Keratinocyte (primary cell): Measurements from ENCODE around the gene ANKFN1. TPM values are rescaled to one million over a fixed set of nuclear protein-coding genes. Genes with fewer than 3 reads are reported as not detected.

ENCODE experiments used
- DNase-seq: peaks from one replicate; pipeline ENCODE4 v3.0.0-alpha.2; 2011; ENCODE audit warnings: low read depth, missing footprints, low spot score
- FAIRE-seq: peaks from 2 replicates; lab custom pipeline; 2011; peaks lifted over from hg19 to GRCh38; lab: Jason Lieb, UNC
- H2AFZ ChIP-seq: 2 replicates; pipeline ENCODE4 v1.6.0; 2012; ENCODE audit warnings: low read length, control low read depth, inconsistent platforms; ENCODE audit not compliant: control insufficient read depth
- H3K27ac ChIP-seq: 2 replicates; pipeline ENCODE4 v1.5.1; 2011; ENCODE audit warnings: low read length; ENCODE audit not compliant: control insufficient read depth, insufficient read depth
- H3K27me3 ChIP-seq: 3 replicates; pipeline ENCODE4 v1.6.0; 2011; ENCODE audit warnings: low read length; ENCODE audit not compliant: control insufficient read depth, insufficient read depth; ENCODE audit errors: extremely low read depth
- H3K36me3 ChIP-seq, 2 experiments: 2 replicates in 1 of 2; 3 replicates in 1 of 2; pipeline ENCODE4 v1.5.1; 2011; ENCODE audit warnings: low read length in 2 of 2, mild to moderate bottlenecking in 1 of 2; ENCODE audit not compliant: control insufficient read depth in 2 of 2, insufficient read depth in 2 of 2; ENCODE audit errors: extremely low read depth in 1 of 2
- H3K4me1 ChIP-seq: 3 replicates; pipeline ENCODE4 v1.5.1; 2011; ENCODE audit warnings: low read length; ENCODE audit not compliant: control insufficient read depth, insufficient read depth; ENCODE audit errors: extremely low read depth
- H3K4me2 ChIP-seq: 3 replicates; pipeline ENCODE4 v1.6.0; 2011; ENCODE audit warnings: low read depth, low read length; ENCODE audit not compliant: control insufficient read depth, insufficient read depth; ENCODE audit errors: extremely low read depth
- H3K4me3 ChIP-seq, 3 experiments: fragments of 200-600 bp in 1 of 3; sonication (generic) in 1 of 3; 2 replicates in 2 of 3; 3 replicates in 1 of 3; pipeline ENCODE4 v1.5.1; 2011 to 2016; ENCODE audit warnings: low read length in 3 of 3, mild to moderate bottlenecking in 3 of 3, control low read depth in 2 of 3, inconsistent platforms in 1 of 3, low read depth in 1 of 3, mixed read lengths in 1 of 3, mixed run types in 1 of 3, moderate library complexity in 1 of 3; ENCODE audit not compliant: control insufficient read depth in 2 of 3, insufficient read depth in 2 of 3; ENCODE audit errors: extremely low read depth in 1 of 3
- H3K79me2 ChIP-seq: 2 replicates; pipeline ENCODE4 v1.6.0; 2012; ENCODE audit warnings: low read length; ENCODE audit not compliant: control insufficient read depth, insufficient read depth
- H3K9ac ChIP-seq: 3 replicates; pipeline ENCODE4 v1.6.0; 2011; ENCODE audit warnings: low read length; ENCODE audit not compliant: control insufficient read depth, insufficient read depth; ENCODE audit errors: extremely low read depth
- H3K9me1 ChIP-seq: 3 replicates; pipeline ENCODE4 v1.6.0; 2011; ENCODE audit warnings: low read length; ENCODE audit not compliant: control insufficient read depth, insufficient read depth; ENCODE audit errors: extremely low read depth
- H3K9me3 ChIP-seq: 2 replicates; pipeline ENCODE4 v1.5.1; 2012; ENCODE audit warnings: low read depth, low read length; ENCODE audit not compliant: control insufficient read depth
- H4K20me1 ChIP-seq: 3 replicates; pipeline ENCODE4 v1.6.0; 2011; ENCODE audit warnings: low read length; ENCODE audit not compliant: control insufficient read depth, insufficient read depth; ENCODE audit errors: extremely low read depth
- CTCF ChIP-seq, 3 experiments: IDR thresholded peaks in 1 of 3; conservative IDR thresholded peaks in 1 of 3; optimal IDR thresholded peaks in 1 of 3; 2 replicates in 2 of 3; 3 replicates in 1 of 3; pipeline versions ENCODE3 to v1.5.1; 2011; ENCODE audit warnings: low read length in 3 of 3, mild to moderate bottlenecking in 3 of 3, moderate library complexity in 2 of 3, control low read depth in 1 of 3, inconsistent platforms in 1 of 3; ENCODE audit not compliant: insufficient read depth in 2 of 3; ENCODE audit errors: extremely low read depth in 1 of 3
- EZH2 ChIP-seq: IDR thresholded peaks from one replicate; pipeline ENCODE4 v1.6.1; 2012; ENCODE audit warnings: inconsistent platforms, mild to moderate bottlenecking, low read length, moderate library complexity
- dilution Hi-C: fragments of 300-500 bp; cut with MboI; formaldehyde crosslinking; loops from one replicate; pipeline ENCODE4 v1.7.0; 2020; ENCODE audit warnings: low sequenced_read_pairs; ENCODE audit not compliant: extremely low pct_ligation_motif_present
- polyA plus RNA-seq, 5 experiments: library from polyadenylated mRNA; depleted of rRNA in 3 of 5; stranded (reverse) in 3 of 5; stranded (forward) in 1 of 5; unstranded in 1 of 5; fragments of >200 nt; gene quantifications; 1 replicate in 1 of 5; 2 replicates in 3 of 5; 3 replicates in 1 of 5; pipeline versions ENCODE4 v1.2.1 to v1.2.3, GENCODE V29; 2011 to 2012; ENCODE audit warnings: missing spikeins in 2 of 5, low read depth in 1 of 5, low replicate concordance in 1 of 5

The ANKFN1 gene
- polyA plus RNA-seq, 1 donor (not counting 4 experiments of a cell fraction or from before 2014, with no cell fraction given) = 0.12 TPM

GRCh38 chr17:56434610-56435009 is 281.3 kb downstream of the ANKFN1 start:
- Histone ChIP-seq H3K36me3 (no peaks in the 10 kb centered on the region), H3K4me3 (no peak overlapping the region), H3K27ac (no peak overlapping the region), H2AFZ (no peak overlapping the region), H3K27me3 (no peaks in the 10 kb centered on the region), H3K9me3 (no peaks in the 10 kb centered on the region), H3K4me2 (no peak overlapping the region), H3K9me1 (no peaks in the 10 kb centered on the region), H3K79me2 (no peaks in the 10 kb centered on the region), H3K4me1 (no peaks in the 10 kb centered on the region), H4K20me1 (no peaks in the 10 kb centered on the region), H3K9ac (no peak overlapping the region)
- no peak for TF ChIP-seq EZH2
- dilution Hi-C loops = no loop called here
- no peak for DNase-seq
- FAIRE-seq = no peak

- dilution Hi-C loops = no loop called here
- Histone ChIP-seq H3K9me1 (no peaks in the 10 kb centered on the region), H3K27ac (no peak overlapping the region), H3K4me2 (no peak overlapping the region), H3K9me3 (no peaks in the 10 kb centered on the region), H3K36me3 (no peaks in the 10 kb centered on the region), H3K4me1 (peaks cover 4% of the 10 kb centered on the region), H4K20me1 (no peaks in the 10 kb centered on the region), H3K9ac (no peak overlapping the region), H3K27me3 (no peaks in the 10 kb centered on the region), H3K79me2 (no peaks in the 10 kb centered on the region), H2AFZ (no peak overlapping the region), H3K4me3 (no peak overlapping the region)
- no peak for DNase-seq
- no peak for FAIRE-seq
- TF ChIP-seq EZH2 (no peak), CTCF (optimal IDR thresholded peaks at IDR 0.05 in 1 of 3, IDR thresholded peaks at IDR 0.05 in 1 of 3, conservative IDR thresholded peaks at IDR 0.05 in 1 of 3; ENCODE audit: extremely low read depth in 1 of 3, insufficient read depth in 2 of 3, low read length in 3 of 3) (no peak)
Measured at GRCh38 chr17:56436142-56436541, 282.9 kb downstream of the ANKFN1 start.

- FAIRE-seq (peak; percentile 57), DNase-seq (no peak)
- Histone ChIP-seq H4K20me1 (no peaks in the 10 kb centered on the region), H3K4me2 (peak overlapping the region; percentile 11), H3K4me3 (no peak overlapping the region), H3K4me1 (peaks cover 7% of the 10 kb centered on the region), H3K27me3 (no peaks in the 10 kb centered on the region), H3K9me3 (no peaks in the 10 kb centered on the region), H3K36me3 (no peaks in the 10 kb centered on the region), H2AFZ (no peak overlapping the region), H3K79me2 (no peaks in the 10 kb centered on the region), H3K27ac (no peak overlapping the region), H3K9me1 (no peaks in the 10 kb centered on the region), H3K9ac (no peak overlapping the region)
- dilution Hi-C loops = no loop called here
- TF ChIP-seq EZH2 (no peak), CTCF (optimal IDR thresholded peaks at IDR 0.05 in 1 of 3, IDR thresholded peaks at IDR 0.05 in 1 of 3, conservative IDR thresholded peaks at IDR 0.05 in 1 of 3; ENCODE audit: extremely low read depth in 1 of 3, insufficient read depth in 2 of 3, low read length in 3 of 3) (no peak)
Measured at GRCh38 chr17:56440419-56440818, 287.1 kb downstream of the ANKFN1 start.
